ENCODE measurements around the gene P3R3URF. TPM values are rescaled to one million over a fixed set of nuclear protein-coding genes. Genes with fewer than 3 reads are reported as not detected.

Gene P3R3URF
- total and polyA plus RNA-seq, 8 donors = not detected

GRCh38 chr1:46194641-46195193 is 18.4 kb upstream of the P3R3URF start:
- H3K27ac ChIP-seq = no peak overlapping the region
- no peak for ATAC-seq
- H3K9me3 ChIP-seq = no peaks in the 10 kb centered on the region
- TF ChIP-seq CTCF (IDR thresholded peaks at IDR 0.05) = no peak
- peaks cover 10 to 22% of the 10 kb centered on the region in 2 donors for H3K4me1 ChIP-seq
- H3K4me3 ChIP-seq = no peak overlapping the region
- DNase-seq = no peak
- intact Hi-C loops (cut with DNase I) = no loop called here
- no peaks in the 10 kb centered on the region for H3K27me3 ChIP-seq
- H3K36me3 ChIP-seq = peaks cover 0 to 62% of the 10 kb centered on the region in 2 donors

- H3K4me1 ChIP-seq = peaks cover 10 to 21% of the 10 kb centered on the region in 2 donors
- ATAC-seq (no peak), DNase-seq (no peak)
- H3K4me3 ChIP-seq = no peak overlapping the region
- intact Hi-C loops (cut with DNase I) = no loop called here
- no peak overlapping the region for H3K27ac ChIP-seq
- H3K9me3 ChIP-seq = no peaks in the 10 kb centered on the region
- no peak for TF ChIP-seq CTCF (IDR thresholded peaks at IDR 0.05)
- H3K36me3 ChIP-seq = peaks cover 0 to 69% of the 10 kb centered on the region in 2 donors
- no peaks in the 10 kb centered on the region for H3K27me3 ChIP-seq
Measured at GRCh38 chr1:46193984-46194570, 17.8 kb upstream of the P3R3URF start.

DNA sequence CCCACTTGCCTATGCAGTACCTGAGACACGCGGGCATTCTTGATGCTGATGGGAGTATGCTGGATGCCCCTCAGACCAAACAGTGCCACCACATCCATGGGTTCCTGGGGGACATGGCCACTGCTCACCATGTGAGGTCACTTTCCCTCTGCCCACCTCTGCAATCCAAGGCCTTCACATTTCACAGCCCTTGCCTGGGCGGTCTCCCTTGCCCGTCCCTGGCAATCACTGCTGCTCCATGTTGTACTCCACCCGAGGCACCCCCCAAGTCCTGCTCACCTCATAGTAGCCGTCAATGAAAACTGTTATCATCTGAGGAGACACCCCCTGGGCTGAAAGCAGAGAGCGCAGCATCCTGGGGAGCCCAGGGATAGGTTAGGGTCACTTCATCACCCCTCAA is 17.0 kb upstream of the P3R3URF start:
- H3K27ac ChIP-seq = no peak overlapping the region
- no peak for TF ChIP-seq CTCF (IDR thresholded peaks at IDR 0.05)
- H3K9me3 ChIP-seq = no peaks in the 10 kb centered on the region
- peaks cover 15 to 22% of the 10 kb centered on the region in 2 donors for H3K4me1 ChIP-seq
- no peaks in the 10 kb centered on the region for H3K27me3 ChIP-seq
- H3K36me3 ChIP-seq = peaks cover 0 to 75% of the 10 kb centered on the region in 2 donors
- intact Hi-C loops (cut with DNase I) = no loop called here
- ATAC-seq (no peak), DNase-seq (no peak)
- no peak overlapping the region for H3K4me3 ChIP-seq

DNA sequence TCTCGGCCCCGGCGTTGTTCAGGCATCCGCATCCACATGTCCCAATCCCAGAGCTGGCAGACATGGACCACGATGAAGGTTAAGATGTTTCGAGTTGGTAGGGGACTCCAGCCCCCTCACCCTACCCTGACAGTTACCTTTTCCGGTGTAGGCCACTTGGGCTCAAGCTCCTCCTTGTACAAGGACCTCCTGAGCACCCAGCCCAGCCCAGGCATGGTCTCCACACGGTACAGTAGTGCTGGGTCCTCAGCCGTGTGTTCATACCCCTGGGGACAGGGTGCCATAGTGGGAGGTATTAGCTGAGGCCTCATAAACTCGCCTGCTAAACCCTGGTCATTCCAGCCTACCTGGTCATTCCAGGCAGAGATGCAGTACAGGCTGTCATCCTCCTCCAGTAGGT is 15.9 kb upstream of the P3R3URF start:
- H3K36me3 ChIP-seq = peaks cover 0 to 75% of the 10 kb centered on the region in 2 donors
- DNase-seq (no peak), ATAC-seq (no peak)
- H3K4me1 ChIP-seq = peaks cover 8 to 13% of the 10 kb centered on the region in 2 donors
- intact Hi-C loops (cut with DNase I) = no loop called here
- no peaks in the 10 kb centered on the region for H3K9me3 ChIP-seq
- TF ChIP-seq CTCF (IDR thresholded peaks at IDR 0.05) = no peak
- H3K27me3 ChIP-seq = no peaks in the 10 kb centered on the region
- H3K4me3 ChIP-seq = no peak overlapping the region
- no peak overlapping the region for H3K27ac ChIP-seq

DNA sequence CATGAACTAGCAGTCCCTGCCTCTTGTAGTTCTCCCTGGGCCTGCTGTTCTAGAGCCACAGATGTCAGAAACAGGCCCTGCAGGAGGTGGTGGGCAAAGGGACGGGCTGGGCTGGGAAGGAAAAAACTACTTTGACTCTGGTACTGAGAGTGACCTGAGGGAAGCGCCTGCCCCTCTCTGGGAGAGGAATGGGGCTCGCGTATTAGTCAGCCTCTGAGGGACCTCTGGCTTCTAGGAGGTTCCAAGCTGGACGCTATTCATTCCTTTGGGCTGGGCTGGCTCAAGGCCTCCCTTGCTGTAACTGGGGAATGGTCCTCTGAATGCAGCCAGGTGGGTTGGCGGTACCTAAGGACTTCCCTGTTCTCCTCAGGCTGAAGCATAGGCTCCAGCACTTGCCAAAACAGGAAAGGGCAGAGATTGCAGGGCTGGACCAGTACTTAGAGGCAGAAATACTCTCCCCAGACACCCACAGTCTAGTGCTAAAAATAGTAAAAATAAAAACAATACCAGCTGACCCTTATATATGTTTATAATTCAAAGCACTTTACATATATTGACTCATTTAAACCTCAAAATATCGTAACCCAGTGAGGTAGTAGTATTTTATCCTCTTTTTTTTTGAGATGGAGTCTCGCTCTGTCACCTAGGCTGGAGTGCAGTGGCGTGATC is 14.9 kb upstream of the P3R3URF start:
- H3K4me3 ChIP-seq = no peak overlapping the region
- peaks cover 0 to 69% of the 10 kb centered on the region in 2 donors for H3K36me3 ChIP-seq
- no peak for TF ChIP-seq CTCF (IDR thresholded peaks at IDR 0.05)
- no peaks in the 10 kb centered on the region for H3K27me3 ChIP-seq
- H3K4me1 ChIP-seq = peaks cover 5 to 8% of the 10 kb centered on the region in 2 donors
- no peak for ATAC-seq
- H3K27ac ChIP-seq = no peak overlapping the region
- no peak for DNase-seq
- intact Hi-C loops (cut with DNase I) = no loop called here
- no peaks in the 10 kb centered on the region for H3K9me3 ChIP-seq

All from left lung (tissue), 10 donors.